ENCODE measurements around the gene GOT1.
A peak's percentile ranks its signal among the peaks of the same experiment; 100 is the strongest.

The GOT1 gene

GRCh38 chr10:99430451-99431189 lies at the start of gene GOT1:
GOT1 (minus strand) TSS chr10:99430624; CDS start chr10:99430565, 59 bp downstream.
- ATAC-seq, result peak; percentile 98
- peaks cover 32% of the 10 kb centered on the region for H3K4me1 Mint-ChIP-seq
- H3K9me3 Mint-ChIP-seq, result no peaks in the 10 kb centered on the region
- peaks cover 2% of the 10 kb centered on the region for H3K36me3 Mint-ChIP-seq
- H3K27me3 Mint-ChIP-seq, result no peaks in the 10 kb centered on the region
- H3K4me3 Mint-ChIP-seq, result peak within 1 kb of the TSS; percentile 95
- peak within 1 kb of the TSS; percentile 82 for H3K27ac Mint-ChIP-seq

DNA sequence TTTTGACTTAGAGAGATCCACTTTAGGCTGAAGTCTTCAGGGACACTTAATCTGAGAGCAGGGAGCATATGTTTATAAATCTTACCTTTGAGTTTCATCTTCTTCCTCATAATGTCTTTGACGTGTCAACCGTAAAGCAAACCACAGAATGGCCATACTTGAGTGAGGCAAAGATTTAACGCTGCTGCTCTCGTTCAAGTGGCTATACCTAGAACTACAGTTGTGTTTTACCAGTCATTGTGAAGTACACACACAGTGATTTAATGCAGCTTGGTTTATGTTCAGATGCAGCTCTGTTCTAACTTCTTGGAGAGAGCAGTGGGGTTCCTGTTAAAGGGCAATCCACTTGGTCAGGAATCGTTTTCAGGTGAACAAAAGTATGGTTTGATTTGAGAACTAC lies 39.9 kb upstream of the GOT1 start:
- Mint-ChIP-seq H3K36me3 (no peaks in the 10 kb centered on the region), H3K9me3 (no peaks in the 10 kb centered on the region)

DNA sequence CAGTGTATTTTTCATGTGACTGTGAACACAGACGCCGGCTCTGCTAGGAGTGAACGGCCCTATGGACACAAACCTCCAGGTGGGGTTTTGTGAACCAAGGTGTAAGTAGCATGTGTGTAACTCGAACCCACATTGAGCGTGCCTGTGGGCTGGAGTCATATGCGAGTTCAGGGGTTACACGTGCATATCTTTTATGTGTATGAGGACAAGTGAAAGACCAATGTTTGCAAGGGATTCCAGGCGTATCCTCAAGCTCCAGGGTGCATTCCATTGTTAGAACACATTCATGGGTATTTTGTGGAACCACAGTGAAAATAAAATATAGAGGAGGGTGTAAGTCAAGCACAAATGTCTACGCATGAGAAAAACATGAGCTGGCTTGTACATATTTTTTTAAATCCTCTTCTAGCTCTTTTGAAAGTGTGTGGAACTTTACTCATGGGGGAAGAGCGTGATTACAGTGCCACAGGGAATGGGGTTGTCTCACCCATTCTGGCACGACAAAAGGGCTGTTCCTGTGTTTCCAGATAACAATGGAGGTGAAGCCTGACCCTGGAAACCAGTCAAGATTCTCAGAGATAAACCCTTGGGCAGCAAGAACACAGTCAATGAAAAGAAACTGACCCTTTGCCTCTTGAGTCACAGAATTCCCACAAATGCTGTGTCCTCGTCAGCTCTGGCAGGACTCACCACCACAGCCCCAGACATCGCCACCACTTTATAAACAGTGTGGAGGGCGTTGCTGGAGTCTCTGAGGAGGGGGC lies 37.0 kb upstream of the GOT1 start:
- Mint-ChIP-seq H3K4me1 (peaks cover 12% of the 10 kb centered on the region), H3K36me3 (no peaks in the 10 kb centered on the region), H3K27ac (no peak overlapping the region), H3K27me3 (peaks cover 55% of the 10 kb centered on the region), H3K9me3 (no peaks in the 10 kb centered on the region), H3K4me3 (no peak overlapping the region)
- ATAC-seq, result no peak

More for the DNA sequence above, 39.9 kb upstream of the GOT1 start:
- Mint-ChIP-seq H3K4me1 (peaks cover 12% of the 10 kb centered on the region), H3K4me3 (no peak overlapping the region), H3K27me3 (peaks cover 71% of the 10 kb centered on the region), H3K27ac (no peak overlapping the region)
- no peak for ATAC-seq

- ATAC-seq, result no peak
- peaks cover 49% of the 10 kb centered on the region for H3K27me3 Mint-ChIP-seq
Observed at GRCh38 chr10:99466632-99467223, 36.3 kb upstream of the GOT1 start.

GRCh38 chr10:99461230-99461629 lies 30.8 kb upstream of the GOT1 start:
- H3K9me3 Mint-ChIP-seq, result no peaks in the 10 kb centered on the region
- no peaks in the 10 kb centered on the region for H3K4me1 Mint-ChIP-seq
- no peak for ATAC-seq
- H3K27ac Mint-ChIP-seq, result no peak overlapping the region
- H3K27me3 Mint-ChIP-seq, result peaks cover 32% of the 10 kb centered on the region
- no peaks in the 10 kb centered on the region for H3K36me3 Mint-ChIP-seq
- no peak overlapping the region for H3K4me3 Mint-ChIP-seq

More at GRCh38 chr10:99466632-99467223, 36.3 kb upstream of the GOT1 start:
- Mint-ChIP-seq H3K4me1 (peaks cover 8% of the 10 kb centered on the region), H3K27ac (no peak overlapping the region), H3K9me3 (no peaks in the 10 kb centered on the region), H3K4me3 (no peak overlapping the region), H3K36me3 (no peaks in the 10 kb centered on the region)

DNA sequence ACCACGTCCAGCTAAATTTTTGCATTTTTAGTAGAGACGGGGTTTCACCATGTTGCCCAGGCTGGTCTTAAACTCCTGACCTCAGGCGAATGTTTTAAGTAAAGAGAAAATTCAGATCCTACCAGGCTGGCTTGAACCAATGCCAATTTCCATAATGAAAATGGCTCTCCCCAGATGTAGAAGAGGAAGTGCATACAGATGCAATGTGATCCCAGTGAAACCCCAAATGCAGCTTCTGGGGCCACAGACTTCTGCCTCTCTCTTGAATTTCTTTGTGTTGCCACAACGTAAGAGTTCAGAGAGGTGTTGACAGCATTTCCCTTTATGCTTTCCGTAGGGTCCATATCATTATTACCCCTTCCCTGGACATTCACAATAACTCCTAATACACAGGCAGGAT lies 29.6 kb upstream of the GOT1 start:
- H3K27me3 Mint-ChIP-seq, result peaks cover 24% of the 10 kb centered on the region
- H3K4me1 Mint-ChIP-seq, result no peaks in the 10 kb centered on the region
- H3K4me3 Mint-ChIP-seq, result no peak overlapping the region
- no peaks in the 10 kb centered on the region for H3K9me3 Mint-ChIP-seq
- H3K27ac Mint-ChIP-seq, result no peak overlapping the region
- no peak for ATAC-seq
- no peaks in the 10 kb centered on the region for H3K36me3 Mint-ChIP-seq

GRCh38 chr10:99459217-99459616 lies 28.8 kb upstream of the GOT1 start:
- no peaks in the 10 kb centered on the region for H3K9me3 Mint-ChIP-seq
- H3K27me3 Mint-ChIP-seq, result peaks cover 16% of the 10 kb centered on the region
- no peak for ATAC-seq

GRCh38 chr10:99457813-99458212 lies 27.4 kb upstream of the GOT1 start:
- Mint-ChIP-seq H3K4me1 (no peaks in the 10 kb centered on the region), H3K27me3 (peaks cover 22% of the 10 kb centered on the region), H3K9me3 (no peaks in the 10 kb centered on the region), H3K27ac (no peak overlapping the region), H3K36me3 (no peaks in the 10 kb centered on the region), H3K4me3 (no peak overlapping the region)
- ATAC-seq, result no peak

More at GRCh38 chr10:99459217-99459616, 28.8 kb upstream of the GOT1 start:
- H3K4me1 Mint-ChIP-seq, result no peaks in the 10 kb centered on the region
- H3K27ac Mint-ChIP-seq, result no peak overlapping the region
- H3K36me3 Mint-ChIP-seq, result no peaks in the 10 kb centered on the region
- no peak overlapping the region for H3K4me3 Mint-ChIP-seq

GRCh38 chr10:99456931-99457288 lies 26.5 kb upstream of the GOT1 start:
- no peaks in the 10 kb centered on the region for H3K9me3 Mint-ChIP-seq
- no peaks in the 10 kb centered on the region for H3K4me1 Mint-ChIP-seq
- H3K36me3 Mint-ChIP-seq, result no peaks in the 10 kb centered on the region
- H3K4me3 Mint-ChIP-seq, result no peak overlapping the region
- no peak for ATAC-seq
- peaks cover 30% of the 10 kb centered on the region for H3K27me3 Mint-ChIP-seq
- H3K27ac Mint-ChIP-seq, result no peak overlapping the region

- Mint-ChIP-seq H3K36me3 (no peaks in the 10 kb centered on the region), H3K4me1 (no peaks in the 10 kb centered on the region), H3K9me3 (no peaks in the 10 kb centered on the region), H3K27me3 (peaks cover 36% of the 10 kb centered on the region), H3K27ac (no peak overlapping the region), H3K4me3 (no peak overlapping the region)
- ATAC-seq, result no peak
Observed at GRCh38 chr10:99456207-99456930, 25.9 kb upstream of the GOT1 start.

GRCh38 chr10:99451981-99452380 lies 21.6 kb upstream of the GOT1 start:
- Mint-ChIP-seq H3K27me3 (peaks cover 35% of the 10 kb centered on the region), H3K27ac (no peak overlapping the region)

GRCh38 chr10:99451499-99451788 lies 21.0 kb upstream of the GOT1 start:
- Mint-ChIP-seq H3K4me1 (no peaks in the 10 kb centered on the region), H3K9me3 (no peaks in the 10 kb centered on the region), H3K27ac (no peak overlapping the region), H3K36me3 (no peaks in the 10 kb centered on the region), H3K27me3 (peaks cover 34% of the 10 kb centered on the region), H3K4me3 (no peak overlapping the region)
- ATAC-seq, result no peak

More at GRCh38 chr10:99451981-99452380, 21.6 kb upstream of the GOT1 start:
- no peak overlapping the region for H3K4me3 Mint-ChIP-seq
- no peaks in the 10 kb centered on the region for H3K36me3 Mint-ChIP-seq
- H3K9me3 Mint-ChIP-seq, result no peaks in the 10 kb centered on the region
- ATAC-seq, result no peak
- H3K4me1 Mint-ChIP-seq, result no peaks in the 10 kb centered on the region

DNA sequence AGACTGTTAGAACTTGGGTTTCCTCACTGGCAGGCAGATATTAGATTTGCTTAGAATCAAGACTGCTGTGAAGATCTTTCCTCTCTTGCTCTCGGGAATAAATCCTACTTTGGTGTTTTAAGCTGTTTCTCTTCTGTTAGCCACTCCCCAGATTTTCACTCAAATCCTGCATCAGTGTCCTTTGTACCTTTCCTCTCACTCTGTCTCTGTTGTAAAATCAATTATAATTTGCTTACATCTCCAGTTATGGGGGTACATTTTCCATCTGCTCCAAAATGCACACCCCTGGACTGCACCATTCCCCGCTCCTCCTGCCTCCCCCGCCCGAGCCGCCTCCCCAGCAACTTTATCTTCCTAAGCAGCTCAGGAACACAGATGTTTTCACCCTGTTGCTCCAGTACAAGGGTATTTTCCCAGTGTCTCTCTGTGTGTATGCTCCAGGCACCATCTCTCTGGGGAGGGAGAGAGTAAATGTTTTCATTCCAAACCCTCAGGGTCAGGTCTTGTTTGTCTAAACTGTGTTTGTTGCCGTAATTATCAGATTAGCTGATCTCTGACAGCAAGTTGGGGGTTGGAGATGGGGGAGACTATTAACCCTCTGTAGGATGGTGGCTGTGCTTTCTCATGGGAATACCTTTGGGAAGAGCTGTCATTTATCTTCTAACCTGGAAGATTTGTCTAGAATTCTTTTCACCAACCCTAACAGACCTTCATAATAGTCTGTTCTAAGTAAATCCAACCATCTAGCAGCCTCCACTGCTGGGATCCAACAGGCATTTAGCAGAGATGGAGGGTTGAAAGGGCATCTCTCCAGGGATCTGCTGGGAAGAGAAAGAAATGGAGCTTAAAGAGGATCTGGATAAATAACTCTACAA lies 20.4 kb upstream of the GOT1 start:
- Mint-ChIP-seq H3K27ac (no peak overlapping the region), H3K9me3 (no peaks in the 10 kb centered on the region), H3K4me3 (no peak overlapping the region), H3K36me3 (no peaks in the 10 kb centered on the region), H3K27me3 (peaks cover 34% of the 10 kb centered on the region), H3K4me1 (no peaks in the 10 kb centered on the region)
- ATAC-seq, result no peak

DNA sequence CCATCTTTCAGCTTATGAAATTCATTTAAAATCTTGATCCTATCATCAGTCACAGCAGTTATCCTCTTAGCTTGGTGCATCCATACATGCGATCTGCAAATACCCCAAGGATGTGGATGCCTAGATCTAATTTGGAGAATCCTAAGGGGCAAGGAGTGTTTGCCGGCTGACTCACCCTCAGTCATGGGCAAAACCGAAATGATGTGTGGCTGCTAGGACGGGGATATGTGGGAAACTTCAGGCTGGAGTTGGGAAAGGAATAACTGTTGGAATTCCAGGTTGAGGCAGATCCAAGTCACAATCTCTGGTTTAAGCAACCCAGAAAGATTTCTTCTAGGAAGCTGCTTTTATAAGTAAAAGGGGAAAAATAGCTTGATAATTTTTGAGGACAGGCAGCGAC lies 19.7 kb upstream of the GOT1 start:
- Mint-ChIP-seq H3K27me3 (peaks cover 34% of the 10 kb centered on the region), H3K4me3 (no peak overlapping the region), H3K36me3 (no peaks in the 10 kb centered on the region), H3K4me1 (no peaks in the 10 kb centered on the region), H3K9me3 (no peaks in the 10 kb centered on the region), H3K27ac (no peak overlapping the region)
- no peak for ATAC-seq

All from stimulated activated memory B cell treated with anti-CD40 and anti-IgM and Interleukin-4, amounts not matched to agents 10 μg/mL and 1 μg/mL and 100 μg/mL, for 72 hours (primary cell).